HG03280 (cell line): ENCODE measurements around the gene KRT32.
A peak's percentile ranks its signal among the peaks of the same experiment; 100 is the strongest.

ENCODE experiments used
- ATAC-seq: cut with Tn5 transposase; IDR thresholded peaks from one replicate; pipeline ENCODE4 v1.9.1; 2021; ENCODE audit warnings: mild to moderate bottlenecking, moderate library complexity; ENCODE audit not compliant: unreplicated experiment

KRT32 gene

GRCh38 chr17:41466988-41467387, at the start of gene KRT32:
TSS of gene KRT32 (minus strand) at chr17:41467386. CDS start at chr17:41467325, 61 bp downstream.
- no peak for ATAC-seq

GRCh38 chr17:41516830-41517283, 49.7 kb upstream of the KRT32 start:
- ATAC-seq: no peak

- no peak for ATAC-seq
These were observed 49.1 kb upstream of the KRT32 start for GRCh38 chr17:41516147-41516829.

- no peak for ATAC-seq
These were observed 46.0 kb upstream of the KRT32 start for GRCh38 chr17:41513168-41513547.

- no peak for ATAC-seq
These were observed 45.5 kb upstream of the KRT32 start for GRCh38 chr17:41512546-41513167.

- no peak for ATAC-seq
These were observed 44.5 kb upstream of the KRT32 start for GRCh38 chr17:41511716-41512115.

GRCh38 chr17:41511116-41511515, 43.9 kb upstream of the KRT32 start:
- no peak for ATAC-seq

- no peak for ATAC-seq
These were observed 43.3 kb upstream of the KRT32 start for GRCh38 chr17:41510251-41511065.

- no peak for ATAC-seq
These were observed 40.2 kb upstream of the KRT32 start for GRCh38 chr17:41507315-41507880.

- ATAC-seq: no peak
These were observed 38.9 kb upstream of the KRT32 start for GRCh38 chr17:41505809-41506767.

GRCh38 chr17:41505007-41505808, 38.0 kb upstream of the KRT32 start, which contains the start of gene KRT13:
TSS of gene KRT13 (minus strand) at chr17:41505612. CDS start at chr17:41505550, 62 bp downstream.
- no peak for ATAC-seq

GRCh38 chr17:41504246-41504977, 37.2 kb upstream of the KRT32 start:
- no peak for ATAC-seq

- no peak for ATAC-seq
These were observed 36.0 kb upstream of the KRT32 start for GRCh38 chr17:41503202-41503601.

- no peak for ATAC-seq
These were observed 33.1 kb upstream of the KRT32 start for GRCh38 chr17:41500131-41500911.

GRCh38 chr17:41499714-41500113, 32.5 kb upstream of the KRT32 start:
- ATAC-seq: no peak

- no peak for ATAC-seq
These were observed 31.1 kb upstream of the KRT32 start for GRCh38 chr17:41498276-41498675.

- ATAC-seq: peak; percentile 48
These were observed 29.8 kb upstream of the KRT32 start for GRCh38 chr17:41496803-41497484.
